Panc1 (cell line): Measurements from ENCODE around the gene SGK1. TPM values are rescaled to one million over a fixed set of nuclear protein-coding genes. Genes with fewer than 3 reads are reported as not detected.

Experiments used
- ATAC-seq: fragments of 200-7000 bp; cut with Tn5 transposase; 2 replicates; pipeline ENCODE4 v1.9.1; 2020; ENCODE audit warnings: mild to moderate bottlenecking, moderate library complexity
- BruUV-seq: library from RNA; stranded (reverse); fragments of 400-500 nt; replicated peaks from 2 replicates; lab custom pipeline; 2021; lab: Mats Ljungman, UMichigan
- CTCF ChIA-PET: fragments of 300-600 bp; sonication (Branson Sonifier 250); formaldehyde crosslinking; loops from one replicate; lab custom pipeline; 2022; ENCODE audit warnings: antibody characterized with exemption; lab: Charles Lee
- POLR2A ChIA-PET: fragments of 300-600 bp; sonication (Branson Sonifier 250); formaldehyde crosslinking; loops from one replicate; lab custom pipeline; 2022; ENCODE audit warnings: antibody characterized with exemption; lab: Charles Lee
- DNase-seq: peaks from one replicate; pipeline ENCODE4 v3.0.0-alpha.2; 2010; ENCODE audit warnings: low read depth, low spot score
- H3K27ac ChIP-seq: 2 replicates; pipeline ENCODE4 v1.5.1; 2011; ENCODE audit warnings: mild to moderate bottlenecking, low read length, inconsistent platforms
- H3K27me3 ChIP-seq: fragments of 200-500 bp; sonication (Bioruptor generic); 2 replicates; pipeline ENCODE4 v1.6.0; 2014; ENCODE audit warnings: low read length, inconsistent platforms; ENCODE audit not compliant: control insufficient read depth, insufficient read depth
- H3K36me3 ChIP-seq: fragments of 200-500 bp; sonication (Bioruptor generic); 2 replicates; pipeline ENCODE4 v1.5.1; 2014; ENCODE audit warnings: inconsistent platforms, mild to moderate bottlenecking, low read length, moderate library complexity; ENCODE audit not compliant: control insufficient read depth, insufficient read depth
- H3K4me1 ChIP-seq: 2 replicates; pipeline ENCODE4 v1.5.1; 2011; ENCODE audit warnings: inconsistent platforms, mild to moderate bottlenecking, low read length, moderate library complexity; ENCODE audit not compliant: control insufficient read depth, insufficient read depth
- H3K4me3 ChIP-seq, 2 experiments: 2 replicates each; pipeline ENCODE4 v1.5.1; 2011 to 2012; ENCODE audit warnings: low read depth in 2 of 2, low read length in 2 of 2, mild to moderate bottlenecking in 2 of 2, inconsistent platforms in 1 of 2, moderate library complexity in 1 of 2
- H3K9me3 ChIP-seq: fragments of 200-500 bp; sonication (Bioruptor generic); 2 replicates; pipeline ENCODE4 v1.5.1; 2014; ENCODE audit warnings: low read depth, mild to moderate bottlenecking, inconsistent platforms, low read length, moderate library complexity; ENCODE audit not compliant: control insufficient read depth, insufficient read depth
- CTCF ChIP-seq: fragments of 450-650 bp; IDR thresholded peaks from 2 replicates; pipeline ENCODE4 v1.5.1; 2017; ENCODE audit warnings: mild to moderate bottlenecking
- POLR2AphosphoS5 ChIP-seq: IDR thresholded peaks from 2 replicates; pipeline ENCODE4 v1.6.1; 2012; ENCODE audit warnings: mild to moderate bottlenecking, low read depth, low read length, moderate library complexity
- REST ChIP-seq, 2 experiments: IDR thresholded peaks; 2 replicates each; pipeline ENCODE4 v1.6.1; 2011 to 2012; ENCODE audit warnings: low read depth in 2 of 2, control low read depth in 1 of 2, low read length in 1 of 2, mild to moderate bottlenecking in 1 of 2, moderate library complexity in 1 of 2; ENCODE audit not compliant: insufficient read depth in 1 of 2
- SIN3A ChIP-seq: IDR thresholded peaks from 2 replicates; pipeline ENCODE4 v1.6.1; 2012; ENCODE audit warnings: low read depth, mild to moderate bottlenecking, low read length, moderate library complexity, borderline replicate concordance; ENCODE audit not compliant: insufficient read depth
- TCF7L2 ChIP-seq: IDR thresholded peaks from 2 replicates; pipeline ENCODE4 v1.6.1; 2011; ENCODE audit warnings: mild to moderate bottlenecking, low read depth, low read length, inconsistent platforms
- in situ Hi-C: cut with HindIII; loops from 2 replicates; pipeline ENCODE4 v1.10.0; 2016; ENCODE audit warnings: low sequenced_read_pairs, low pct_unique_long_range_greater_than_20kb
- intact Hi-C: fragments of 100-400 bp; cut with micrococcal nuclease; formaldehyde crosslinking; loops from one replicate; pipeline ENCODE4 v1.10.0; 2022; ENCODE audit not compliant: unreplicated experiment
- total RNA-seq: library from RNA; stranded (reverse); gene quantifications from one replicate; pipeline ENCODE4 v1.2.1, GENCODE V29; 2021; ENCODE audit not compliant: unreplicated experiment

SGK1 gene
- total RNA-seq, 1 experiment from 2014 or later, result 7.5 TPM

- no peak for TF ChIP-seq SIN3A
- no peak for TF ChIP-seq CTCF
- TF ChIP-seq POLR2AphosphoS5, result no peak
- no peak for TF ChIP-seq TCF7L2
- TF ChIP-seq REST (IDR thresholded peaks at IDR 0.05; ENCODE audit: insufficient read depth in 1 of 2, low read depth in 2 of 2, low read length in 1 of 2), result no peak
- DNase-seq, result no peak
- POLR2A ChIA-PET, result no interaction called here
- Histone ChIP-seq H3K36me3 (no peaks in the 10 kb centered on the region), H3K27me3 (no peaks in the 10 kb centered on the region), H3K4me3 (no peak overlapping the region), H3K27ac (no peak overlapping the region), H3K4me1 (no peaks in the 10 kb centered on the region; the same call in 1 of the 2 replicates), H3K9me3 (no peaks in the 10 kb centered on the region)
- no peak for ATAC-seq
- intact Hi-C loops, result no loop called here
- no TSS peak for BruUV-seq
- CTCF ChIA-PET, result no interaction called here
- in situ Hi-C loops, result no loop called here
These were observed 185.3 kb downstream of the SGK1 start for GRCh38 chr6:134132494-134133141.

GRCh38 chr6:134131530-134132139 is 186.3 kb downstream of the SGK1 start:
- in situ Hi-C loops (no loop called here), intact Hi-C loops (no loop called here)
- no peaks in the 10 kb centered on the region; the same call in 1 of the 2 replicates for H3K4me1 ChIP-seq
- H3K27ac ChIP-seq, result no peak overlapping the region
- TF ChIP-seq POLR2AphosphoS5, result no peak
- no peak for TF ChIP-seq CTCF
- no peak for TF ChIP-seq REST (IDR thresholded peaks at IDR 0.05; ENCODE audit: insufficient read depth in 1 of 2, low read depth in 2 of 2, low read length in 1 of 2)
- no peak for TF ChIP-seq TCF7L2
- no peak for TF ChIP-seq SIN3A
- POLR2A ChIA-PET, result no interaction called here
- CTCF ChIA-PET, result no interaction called here
- no peaks in the 10 kb centered on the region for H3K27me3 ChIP-seq
- no peak overlapping the region for H3K4me3 ChIP-seq
- no TSS peak for BruUV-seq
- DNase-seq (no peak), ATAC-seq (no peak)
- H3K36me3 ChIP-seq, result no peaks in the 10 kb centered on the region
- H3K9me3 ChIP-seq, result no peaks in the 10 kb centered on the region
